GM18520 (cell line): Measurements from ENCODE around the gene ATOH7.
"Not testable (repeated sequence)": the region's sequence is repeated elsewhere in the genome, so short reads cannot be mapped to it uniquely, and the experiment has no call there.

Experiments used
- ATAC-seq: cut with Tn5 transposase; IDR thresholded peaks from one replicate; pipeline ENCODE4 v1.9.1; 2021; ENCODE audit not compliant: unreplicated experiment

ATOH7 gene

GRCh38 chr10:68238371-68238770, 6.5 kb upstream of the ATOH7 start:
- no peak for ATAC-seq

DNA sequence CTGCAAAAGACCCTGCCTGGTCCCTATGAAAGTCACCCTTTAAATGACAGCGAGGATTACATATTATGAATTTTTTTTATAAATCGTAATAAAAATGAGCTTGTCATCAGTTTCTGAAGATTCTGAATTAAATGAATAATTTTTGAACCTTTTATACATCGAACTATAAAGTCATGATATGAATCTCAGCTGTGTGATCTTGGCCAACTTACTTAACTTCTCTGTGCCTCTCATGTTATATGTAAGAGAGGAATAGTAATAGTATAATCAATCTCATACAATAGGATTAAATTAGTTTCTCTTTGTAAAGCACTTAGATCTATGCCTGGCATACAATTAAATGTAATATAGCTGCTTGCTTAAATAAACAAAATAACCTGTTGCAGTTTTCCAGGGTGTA, 5.3 kb upstream of the ATOH7 start:
- no peak for ATAC-seq

GRCh38 chr10:68235581-68235980, 3.7 kb upstream of the ATOH7 start:
- ATAC-seq, result no peak

- no peak for ATAC-seq
These were observed 3.2 kb upstream of the ATOH7 start for GRCh38 chr10:68235111-68235510.

- no peak for ATAC-seq
These were observed 1.1 kb upstream of the ATOH7 start for GRCh38 chr10:68233046-68233445.

- ATAC-seq, result peak; percentile 51
These were observed 652 bp downstream of the ATOH7 start for GRCh38 chr10:68231106-68231816.

DNA sequence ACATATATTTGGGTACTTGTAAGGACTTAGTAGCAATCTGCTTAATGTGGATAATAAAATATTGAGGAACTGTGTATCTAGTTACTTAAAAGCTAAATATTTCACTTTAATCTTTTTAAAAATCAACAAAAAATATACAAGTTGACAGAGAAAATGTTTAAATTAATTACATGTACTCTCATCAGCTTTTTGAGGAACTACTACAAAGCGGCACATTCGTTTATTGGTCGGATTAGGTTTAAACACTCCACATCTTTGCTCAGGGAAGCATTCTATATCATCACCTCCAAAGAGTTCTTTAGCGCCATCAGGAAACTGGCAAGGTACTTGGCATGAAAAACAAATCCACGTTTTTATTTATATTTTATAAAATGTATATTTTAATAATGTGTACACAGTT, 1.6 kb downstream of the ATOH7 start:
- no peak for ATAC-seq

GRCh38 chr10:68224810-68225209, 7.1 kb downstream of the ATOH7 start:
- no peak for ATAC-seq

DNA sequence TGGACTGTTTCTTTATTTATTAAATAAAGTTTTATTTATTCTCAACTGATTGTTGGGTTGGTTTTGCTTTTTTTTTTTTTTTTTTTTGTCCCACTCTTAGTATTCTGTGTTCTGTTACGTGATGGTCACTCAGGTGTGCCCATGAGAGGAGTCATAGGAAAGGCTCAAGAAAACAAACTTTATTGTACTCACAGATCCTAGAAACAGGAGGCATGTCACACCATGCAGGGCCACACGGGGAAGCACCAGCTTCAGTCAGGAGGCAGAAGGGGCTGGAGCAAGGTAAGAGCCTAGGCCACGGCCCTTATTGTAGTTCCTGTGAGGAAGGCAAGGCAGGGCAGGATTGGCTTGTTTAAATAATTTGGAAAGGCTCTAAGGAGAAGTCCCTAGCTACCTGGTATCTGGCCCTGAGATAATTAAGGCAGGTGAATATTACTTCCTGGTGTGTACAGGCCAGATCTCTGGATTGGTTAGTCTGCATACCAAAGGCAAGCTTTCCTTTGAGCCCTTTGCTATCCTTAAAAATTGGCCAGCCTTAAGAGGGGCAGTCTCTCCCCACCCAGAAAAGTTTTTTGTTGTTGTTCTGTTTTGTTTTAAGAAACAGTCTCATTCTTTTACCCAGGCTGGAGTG, 8.3 kb downstream of the ATOH7 start:
- no peak for ATAC-seq

DNA sequence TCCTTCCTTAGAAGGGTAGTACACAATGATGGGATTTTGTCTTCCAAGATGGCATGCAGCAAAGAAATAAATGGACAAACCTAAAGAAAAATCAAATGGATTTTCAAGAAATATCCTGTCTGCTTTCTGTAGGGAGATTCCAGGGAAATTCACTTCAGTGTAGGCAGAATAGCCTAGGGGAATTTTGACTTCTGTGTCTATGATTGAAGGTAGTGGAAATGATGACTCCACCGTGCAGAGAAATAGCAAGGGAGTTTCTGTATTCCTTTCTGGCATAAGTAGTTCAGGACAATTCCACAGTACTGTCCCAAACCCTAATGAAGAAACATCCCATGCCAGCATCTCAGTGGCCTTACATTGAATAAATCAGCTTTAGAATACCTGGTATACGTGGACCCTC, 9.5 kb downstream of the ATOH7 start:
- no peak for ATAC-seq

DNA sequence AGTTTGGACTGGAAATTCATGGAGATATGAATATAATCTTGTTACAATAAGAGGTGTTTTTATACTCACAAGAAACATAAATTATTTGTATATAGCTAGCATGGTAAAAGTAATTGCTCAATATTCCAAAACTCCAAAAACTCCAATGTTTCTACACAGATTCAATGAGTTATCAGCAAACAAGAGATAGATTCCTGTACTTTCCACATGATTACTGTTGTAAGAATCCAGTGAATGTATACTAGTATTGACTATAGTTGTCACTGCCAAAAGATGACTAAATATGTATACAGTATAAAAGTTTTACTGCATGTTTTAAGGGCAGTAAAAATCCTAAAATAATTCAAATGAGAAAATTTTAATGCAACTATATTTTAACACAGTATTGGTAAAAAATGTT, 10.7 kb downstream of the ATOH7 start:
- ATAC-seq, result no peak

- no peak for ATAC-seq
These were observed 13.1 kb downstream of the ATOH7 start for GRCh38 chr10:68218786-68219185.

DNA sequence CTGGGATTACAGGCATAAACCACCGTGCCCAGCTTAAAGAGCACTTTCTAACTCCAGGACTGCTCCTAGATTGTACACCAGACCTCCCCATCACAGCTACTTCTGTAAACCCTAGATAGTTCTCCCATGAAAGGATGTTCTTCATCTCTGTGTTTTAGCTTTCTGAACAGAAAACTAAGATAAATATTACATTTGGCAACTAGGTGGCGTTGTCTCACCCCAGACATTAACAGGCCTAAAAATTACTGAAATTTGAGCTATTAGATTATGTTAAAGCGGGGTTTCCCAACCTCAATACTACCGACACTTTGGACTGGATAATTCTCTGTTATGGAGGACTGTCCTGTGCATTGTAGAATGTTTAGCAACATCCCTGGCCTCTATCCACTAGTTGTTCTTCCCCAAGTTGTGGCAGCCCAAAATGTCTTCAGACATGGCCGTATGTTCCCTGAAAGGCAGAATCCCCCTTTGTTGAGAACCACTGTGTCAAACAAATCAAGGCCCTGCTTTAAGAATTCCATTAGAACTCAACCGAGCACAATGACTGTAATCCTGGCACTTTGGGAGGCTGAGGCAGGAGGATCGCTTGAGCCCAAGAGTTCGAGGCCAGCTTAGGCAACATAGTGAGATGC, 19.1 kb downstream of the ATOH7 start:
- no peak for ATAC-seq

DNA sequence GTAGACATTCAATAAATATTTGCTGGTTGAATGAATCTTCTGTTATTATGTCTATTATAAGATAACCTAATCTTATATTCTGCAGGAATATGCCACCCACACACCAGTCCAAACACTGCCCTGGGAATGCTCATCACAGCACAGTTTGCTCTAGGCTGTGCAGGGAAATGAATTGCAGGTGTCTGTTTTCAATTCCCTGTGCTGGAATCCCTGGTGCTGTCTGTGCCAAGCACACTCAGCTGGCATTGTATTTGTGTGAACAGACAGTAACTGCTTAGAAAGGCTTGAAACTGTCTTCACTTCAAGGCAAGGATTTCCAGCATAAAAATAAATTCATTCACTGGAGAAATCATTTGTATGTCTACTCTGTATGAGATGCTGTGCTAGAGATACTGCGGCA, 20.2 kb downstream of the ATOH7 start:
- ATAC-seq, result no peak

DNA sequence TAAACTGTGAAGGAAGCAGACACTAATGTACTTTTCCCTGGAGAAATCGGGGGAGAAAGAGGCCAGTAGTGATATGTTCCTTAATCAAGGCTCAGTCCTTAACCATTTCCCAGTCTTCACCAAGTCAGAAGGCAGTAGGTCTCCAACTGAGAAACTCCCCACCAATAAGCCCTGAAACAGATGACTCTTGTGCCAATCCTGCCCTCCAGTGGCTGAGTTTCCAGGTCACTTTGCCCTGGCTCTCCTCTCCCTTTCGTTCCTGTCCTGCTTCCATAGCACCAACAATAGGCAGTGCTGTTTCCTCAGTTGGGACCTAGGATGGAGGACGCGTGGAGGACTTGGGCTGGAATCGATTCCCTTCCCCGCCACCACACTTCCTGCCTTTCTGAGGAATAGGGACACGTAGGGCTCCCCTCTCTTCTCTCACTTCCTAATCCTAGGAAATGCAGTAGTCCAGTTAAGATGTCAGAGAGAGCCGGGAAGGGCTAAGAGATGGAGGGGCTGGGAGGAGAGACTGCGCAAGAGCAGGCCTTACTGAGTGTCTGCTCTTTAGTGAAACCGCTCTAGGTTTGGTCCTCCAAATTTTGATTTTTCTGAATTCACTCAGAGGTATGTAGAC, 23.4 kb downstream of the ATOH7 start:
- ATAC-seq, result no peak

DNA sequence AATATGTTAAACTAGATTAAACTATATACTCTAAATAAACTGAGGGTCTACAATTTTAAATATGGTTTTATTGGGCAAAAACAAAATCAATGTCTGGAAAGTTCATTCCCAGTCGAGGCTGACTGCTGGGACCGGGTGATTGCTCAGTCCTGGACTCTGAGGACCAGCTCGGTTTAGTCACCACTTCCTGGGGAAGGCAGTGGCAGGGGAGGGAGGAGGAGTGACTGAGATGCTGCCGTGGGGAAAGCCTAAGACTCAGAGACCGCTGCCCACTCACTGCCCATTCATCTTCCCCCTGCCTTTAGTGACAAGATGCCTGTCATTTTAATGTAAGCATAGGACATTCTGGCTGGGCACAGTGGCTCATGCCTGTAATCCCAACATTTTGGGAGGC, 29.0 kb downstream of the ATOH7 start:
- no peak for ATAC-seq

GRCh38 chr10:68196701-68197100, 35.2 kb downstream of the ATOH7 start:
- no peak for ATAC-seq

GRCh38 chr10:68195776-68196175, 36.1 kb downstream of the ATOH7 start:
- not testable (repeated sequence) for ATAC-seq

DNA sequence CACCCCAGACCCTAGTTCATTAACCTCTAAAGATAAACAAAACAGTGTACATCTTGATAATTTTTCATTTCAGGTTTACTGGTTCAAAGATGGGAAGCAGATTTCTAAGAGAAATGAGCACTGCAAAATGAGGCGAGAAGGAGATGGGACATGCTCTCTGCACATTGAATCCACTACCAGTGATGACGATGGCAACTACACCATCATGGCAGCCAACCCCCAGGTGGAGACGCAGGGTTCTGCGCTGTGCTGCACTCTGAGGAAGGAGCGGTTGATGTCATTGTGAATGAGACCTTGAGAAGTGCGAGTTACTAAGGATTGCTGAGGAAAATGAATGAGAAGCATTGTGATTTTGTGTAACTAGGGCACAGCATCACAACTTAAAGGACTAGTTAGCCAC, 37.6 kb downstream of the ATOH7 start:
- ATAC-seq, result no peak

DNA sequence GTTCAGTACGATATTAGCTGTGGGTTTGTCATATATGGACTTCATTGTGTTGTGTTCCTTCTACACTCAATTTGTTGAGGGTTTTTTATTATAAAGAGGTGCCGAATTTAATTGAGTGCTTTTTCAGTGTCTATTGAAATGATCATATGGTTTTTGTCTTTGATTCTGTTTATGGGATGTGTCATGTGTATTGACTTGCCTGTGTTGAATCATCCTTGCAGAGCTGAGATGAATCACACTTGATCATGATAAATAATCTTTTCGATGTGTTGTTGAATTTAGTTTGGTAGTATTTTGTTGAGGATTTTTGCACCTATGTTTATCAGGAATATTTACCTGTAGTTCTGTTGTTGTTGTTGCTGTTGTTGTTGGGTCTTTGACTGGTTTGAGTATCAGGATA, 39.8 kb downstream of the ATOH7 start:
- no peak for ATAC-seq

GRCh38 chr10:68188835-68189234, 43.1 kb downstream of the ATOH7 start:
- no peak for ATAC-seq

DNA sequence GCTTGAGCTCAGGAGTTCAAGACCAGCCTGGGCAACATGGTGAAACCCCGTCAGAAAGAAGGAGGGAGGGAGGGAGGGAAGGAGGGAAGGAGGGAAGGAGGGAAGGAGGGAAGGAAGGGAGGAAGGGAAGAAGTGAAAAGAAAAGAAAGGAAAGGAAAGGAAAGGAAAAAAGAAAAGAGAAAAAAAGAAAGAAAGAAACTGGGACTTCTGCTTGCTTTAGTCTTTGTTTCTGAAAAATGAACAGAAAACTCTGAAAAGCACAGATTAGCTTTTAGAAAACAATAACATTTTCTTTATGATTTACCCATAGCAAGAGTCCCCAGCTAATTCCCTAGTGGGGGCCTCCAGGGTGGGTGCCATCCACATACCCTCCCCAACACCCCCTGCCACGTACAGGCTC, 46.8 kb downstream of the ATOH7 start:
- ATAC-seq, result no peak
